HEK293 (cell line): ENCODE results near the gene ARNT2.

ENCODE experiments used
- ATF2 ChIP-seq: fragments of 450-650 bp; formaldehyde crosslinking; IDR thresholded peaks from 2 replicates; pipeline ENCODE4 v1.5.1; 2016; ENCODE audit warnings: missing biosample characterization, missing genetic modification characterization, low read depth
- CTCF ChIP-seq: fragments of 450-650 bp; formaldehyde crosslinking; IDR thresholded peaks from 2 replicates; pipeline ENCODE4 v1.5.1; 2016; ENCODE audit warnings: missing biosample characterization, missing genetic modification characterization
- REPIN1 ChIP-seq: fragments of 450-650 bp; formaldehyde crosslinking; IDR thresholded peaks from 2 replicates; pipeline ENCODE4 v1.5.1; 2017; ENCODE audit warnings: missing biosample characterization, missing genetic modification characterization, low read depth
- REST ChIP-seq: fragments of 450-650 bp; formaldehyde crosslinking; IDR thresholded peaks from 2 replicates; pipeline ENCODE4 v1.5.1; 2016; ENCODE audit warnings: missing biosample characterization, missing genetic modification characterization
- ZBTB10 ChIP-seq: fragments of 450-650 bp; formaldehyde crosslinking; IDR thresholded peaks from 2 replicates; pipeline ENCODE4 v1.5.1; 2016; ENCODE audit warnings: missing biosample characterization, missing genetic modification characterization
- ZNF223 ChIP-seq: fragments of 450-650 bp; formaldehyde crosslinking; IDR thresholded peaks from 2 replicates; pipeline ENCODE4 v1.5.1; 2016; ENCODE audit warnings: missing biosample characterization, missing genetic modification characterization
- ZNF274 ChIP-seq, 2 experiments: fragments of 200-500 bp in 1 of 2; fragments of 450-650 bp in 1 of 2; sonication (Bioruptor generic) in 1 of 2; formaldehyde crosslinking in 1 of 2; IDR thresholded peaks; 2 replicates each; pipeline versions ENCODE4 v1.5.1 to v1.6.1; 2014 to 2016; ENCODE audit warnings: borderline replicate concordance in 1 of 2, inconsistent platforms in 1 of 2, low read length in 1 of 2, missing biosample characterization in 1 of 2, missing genetic modification characterization in 1 of 2
- ZNF449 ChIP-seq: fragments of 450-650 bp; formaldehyde crosslinking; IDR thresholded peaks from 2 replicates; pipeline ENCODE4 v1.5.1; 2017; ENCODE audit warnings: missing biosample characterization, mild to moderate bottlenecking, missing genetic modification characterization, moderate library complexity
- ZNF514 ChIP-seq: fragments of 450-650 bp; formaldehyde crosslinking; IDR thresholded peaks from 2 replicates; pipeline ENCODE4 v1.5.1; 2016; ENCODE audit warnings: missing biosample characterization, missing genetic modification characterization
- ZNF530 ChIP-seq: fragments of 450-650 bp; formaldehyde crosslinking; IDR thresholded peaks from 2 replicates; pipeline ENCODE4 v1.5.1; 2016; ENCODE audit warnings: low read depth, missing biosample characterization, missing genetic modification characterization
- ZNF701 ChIP-seq: fragments of 450-650 bp; formaldehyde crosslinking; IDR thresholded peaks from 2 replicates; pipeline ENCODE4 v1.5.1; 2016; ENCODE audit warnings: missing biosample characterization, missing genetic modification characterization
- ZNF747 ChIP-seq: fragments of 450-650 bp; formaldehyde crosslinking; IDR thresholded peaks from 2 replicates; pipeline ENCODE4 v1.5.1; 2016; ENCODE audit warnings: missing biosample characterization, missing genetic modification characterization
- TF ChIP-seq, protein P1 (sequence below): fragments of 450-650 bp; formaldehyde crosslinking; IDR thresholded peaks from 2 replicates; pipeline ENCODE4 v1.5.1; 2016; ENCODE audit warnings: missing biosample characterization, missing genetic modification characterization

DNA sequence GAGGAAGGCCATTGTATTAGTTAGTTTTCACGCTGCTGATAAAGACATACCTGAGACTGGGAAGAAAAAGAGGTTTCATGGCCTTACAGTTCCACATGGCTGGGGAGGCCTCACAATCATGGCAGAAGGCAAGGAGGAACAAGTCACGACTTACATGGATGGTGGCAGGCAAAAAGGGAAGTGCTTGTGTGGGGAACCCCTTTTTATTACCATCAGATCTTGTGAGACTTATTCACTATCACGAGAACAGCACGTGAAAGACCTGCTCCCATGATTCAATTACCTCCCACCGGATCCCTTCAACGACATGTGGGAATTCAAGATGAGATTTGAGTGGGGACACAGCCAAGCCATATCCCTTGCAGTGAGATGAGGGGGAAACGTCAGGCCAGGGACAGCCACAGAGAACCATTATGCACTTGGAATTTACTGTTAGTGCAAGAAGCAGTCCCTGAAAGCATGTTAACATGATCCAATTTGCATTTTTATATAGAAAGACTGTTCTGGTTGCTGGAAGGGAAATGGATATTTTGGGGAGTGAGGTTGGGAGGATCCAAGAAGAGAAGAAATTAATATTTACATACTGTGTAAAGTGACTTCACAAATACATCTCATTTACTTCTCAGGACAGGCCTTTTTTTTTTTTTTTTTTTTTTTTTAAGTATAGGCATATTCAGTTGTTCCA, 87.1 kb downstream of the ARNT2 start:
- TF ChIP-seq ZNF274 (IDR thresholded peaks at IDR 0.05; ENCODE audit: low read length) (no peak), ZNF274 (tag by site-specific recombination; IDR thresholded peaks at IDR 0.05; ENCODE audit: borderline replicate concordance) (no peak), CTCF (tag by site-specific recombination) (no peak), ZNF514 (no peak), REST (tag by site-specific recombination) (no peak), REPIN1 (tag by site-specific recombination) (no peak), ATF2 (no peak), ZNF223 (tag by site-specific recombination) (no peak), ZBTB10 (tag by site-specific recombination) (no peak), ZNF449 (no peak), ZNF530 (tag by site-specific recombination) (no peak), ZNF701 (no peak), ZNF747 (tag by site-specific recombination) (no peak)
- TF ChIP-seq, protein P1, sequence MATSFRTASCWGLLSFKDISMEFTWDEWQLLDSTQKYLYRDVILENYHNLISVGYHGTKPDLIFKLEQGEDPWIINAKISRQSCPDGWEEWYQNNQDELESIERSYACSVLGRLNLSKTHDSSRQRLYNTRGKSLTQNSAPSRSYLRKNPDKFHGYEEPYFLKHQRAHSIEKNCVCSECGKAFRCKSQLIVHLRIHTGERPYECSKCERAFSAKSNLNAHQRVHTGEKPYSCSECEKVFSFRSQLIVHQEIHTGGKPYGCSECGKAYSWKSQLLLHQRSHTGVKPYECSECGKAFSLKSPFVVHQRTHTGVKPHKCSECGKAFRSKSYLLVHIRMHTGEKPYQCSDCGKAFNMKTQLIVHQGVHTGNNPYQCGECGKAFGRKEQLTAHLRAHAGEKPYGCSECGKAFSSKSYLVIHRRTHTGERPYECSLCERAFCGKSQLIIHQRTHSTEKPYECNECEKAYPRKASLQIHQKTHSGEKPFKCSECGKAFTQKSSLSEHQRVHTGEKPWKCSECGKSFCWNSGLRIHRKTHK: no peak
